HepG2 (cell line): ENCODE measurements around the gene CENPO. TPM values are rescaled to one million over a fixed set of nuclear protein-coding genes. Genes with fewer than 3 reads are reported as not detected.
A peak's percentile ranks its signal among the peaks of the same experiment; 100 is the strongest.

ENCODE experiments used
- ATF7 ChIP-seq, 2 experiments: fragments of 450-650 bp in 1 of 2; sonication (generic) in 1 of 2; formaldehyde crosslinking in 1 of 2; IDR thresholded peaks; 2 replicates each; pipeline versions ENCODE4 v1.4.0 to v1.6.1; 2016 to 2020; ENCODE audit warnings: antibody characterized with exemption in 1 of 2, mild to moderate bottlenecking in 1 of 2, missing genetic modification reagents in 1 of 2
- ESRRA ChIP-seq: sonication (generic); formaldehyde crosslinking; IDR thresholded peaks from 2 replicates; pipeline ENCODE4 v1.5.1; 2020; ENCODE audit warnings: mild to moderate bottlenecking, low read depth, missing genetic modification reagents
- GTF3A ChIP-seq: sonication (generic); formaldehyde crosslinking; conservative IDR thresholded peaks from 2 replicates; pipeline ENCODE4 v1.4.0; 2020; ENCODE audit warnings: mild to moderate bottlenecking, missing genetic modification reagents
- HIVEP1 ChIP-seq: sonication (generic); formaldehyde crosslinking; IDR thresholded peaks from 2 replicates; pipeline ENCODE4 v1.4.0; 2020; ENCODE audit warnings: mild to moderate bottlenecking, missing genetic modification reagents
- HMG20B ChIP-seq: conservative IDR thresholded peaks from 2 replicates; pipeline ENCODE4 v1.6.1; 2016; ENCODE audit warnings: missing genetic modification reagents, missing compliant biosample characterization
- JDP2 ChIP-seq: sonication (generic); formaldehyde crosslinking; IDR thresholded peaks from 2 replicates; pipeline ENCODE4 v1.8.1; 2022; ENCODE audit warnings: missing genetic modification reagents, borderline replicate concordance
- LCORL ChIP-seq, 2 experiments: fragments of 450-650 bp in 1 of 2; sonication (generic) in 1 of 2; formaldehyde crosslinking in 1 of 2; IDR thresholded peaks; 2 replicates each; pipeline versions ENCODE4 v1.5.0 to v1.6.1; 2017 to 2020; ENCODE audit warnings: antibody characterized with exemption in 1 of 2, missing genetic modification reagents in 1 of 2
- NCOA1 ChIP-seq: sonication (generic); formaldehyde crosslinking; IDR thresholded peaks from 2 replicates; pipeline ENCODE4 v1.9.0; 2021; ENCODE audit warnings: missing genetic modification reagents
- RAD51 ChIP-seq: fragments of 450-650 bp; IDR thresholded peaks from 2 replicates; pipeline ENCODE4 v1.6.1; 2016; ENCODE audit warnings: borderline replicate concordance
- SOX6 ChIP-seq, 2 experiments: fragments of 450-650 bp in 1 of 2; sonication (generic) in 1 of 2; formaldehyde crosslinking in 1 of 2; IDR thresholded peaks; 2 replicates each; pipeline versions ENCODE4 v1.4.0 to v1.6.1; 2017 to 2020; ENCODE audit warnings: antibody characterized with exemption in 1 of 2, mild to moderate bottlenecking in 1 of 2, missing genetic modification reagents in 1 of 2
- SRSF1 ChIP-seq: fragments of 200-400 bp; formaldehyde crosslinking; optimal IDR thresholded peaks from 2 replicates; pipeline ENCODE3; 2017; ENCODE audit warnings: mild to moderate bottlenecking, low read depth, low read length, moderate library complexity
- SUZ12 ChIP-seq: fragments of 150-350 bp; IDR thresholded peaks from 2 replicates; pipeline ENCODE4 v1.6.1; 2014; ENCODE audit warnings: low read depth, low read length
- ZFP37 ChIP-seq: sonication (generic); formaldehyde crosslinking; IDR thresholded peaks from 2 replicates; pipeline ENCODE4 v1.4.0; 2020; ENCODE audit warnings: missing genetic modification reagents, borderline replicate concordance
- ZNF251 ChIP-seq: sonication (generic); formaldehyde crosslinking; IDR thresholded peaks from 2 replicates; pipeline ENCODE4 v1.9.0; 2021; ENCODE audit warnings: mild to moderate bottlenecking, missing genetic modification reagents
- ZNF256 ChIP-seq: sonication (generic); formaldehyde crosslinking; conservative IDR thresholded peaks from 2 replicates; pipeline ENCODE4 v1.4.0; 2020; ENCODE audit warnings: missing genetic modification reagents
- ZNF296 ChIP-seq: sonication (generic); formaldehyde crosslinking; conservative IDR thresholded peaks from 2 replicates; pipeline ENCODE4 v1.5.0; 2020; ENCODE audit warnings: mild to moderate bottlenecking, missing genetic modification reagents
- ZNF326 ChIP-seq: sonication (generic); formaldehyde crosslinking; IDR thresholded peaks from 2 replicates; pipeline ENCODE4 v1.4.0; 2020; ENCODE audit warnings: missing genetic modification reagents, borderline replicate concordance
- ZNF331 ChIP-seq: sonication (generic); formaldehyde crosslinking; IDR thresholded peaks from 2 replicates; pipeline ENCODE4 v1.4.0; 2020; ENCODE audit warnings: missing genetic modification reagents
- ZNF563 ChIP-seq: sonication (generic); formaldehyde crosslinking; IDR thresholded peaks from 2 replicates; pipeline ENCODE4 v1.8.0; 2022; ENCODE audit warnings: mild to moderate bottlenecking, moderate library complexity, missing genetic modification reagents
- ZNF776 ChIP-seq: sonication (generic); formaldehyde crosslinking; IDR thresholded peaks from 2 replicates; pipeline ENCODE4 v1.4.0; 2020; ENCODE audit warnings: mild to moderate bottlenecking, missing genetic modification reagents
- polyA plus RNA-seq, 8 experiments: library from polyadenylated mRNA; depleted of rRNA in 3 of 8; stranded (reverse) in 7 of 8; unstranded in 1 of 8; fragments of >200 nt; fragmentation: Illumina TruSeq in 4 of 8; extraction: Trizol in 4 of 8; gene quantifications; 2 replicates each; pipeline versions ENCODE4 v1.2.1 to v1.2.3, GENCODE V29; 2011 to 2016; ENCODE audit warnings: low read depth in 4 of 8, missing spikeins in 1 of 8, mixed read lengths in 1 of 8; ENCODE audit not compliant: insufficient read depth in 1 of 8
- total RNA-seq, 5 experiments: library from RNA; depleted of rRNA; stranded (reverse); fragments of >200 nt; fragmentation: Illumina TruSeq; extraction: Trizol; gene quantifications; 2 replicates each; pipeline ENCODE4 v1.2.3, GENCODE V29; 2016; ENCODE audit warnings: low read depth in 1 of 5
- TF ChIP-seq, protein P1 (sequence below): sonication (generic); formaldehyde crosslinking; IDR thresholded peaks from 2 replicates; pipeline ENCODE4 v1.5.0; 2020; ENCODE audit warnings: mild to moderate bottlenecking, missing genetic modification reagents, borderline replicate concordance

CENPO gene
- total and polyA plus RNA-seq, 2 of the 13 experiments (the other 11 are each of a cell fraction or from before 2014, with no cell fraction given), result 19.7 to 35.5 TPM

DNA sequence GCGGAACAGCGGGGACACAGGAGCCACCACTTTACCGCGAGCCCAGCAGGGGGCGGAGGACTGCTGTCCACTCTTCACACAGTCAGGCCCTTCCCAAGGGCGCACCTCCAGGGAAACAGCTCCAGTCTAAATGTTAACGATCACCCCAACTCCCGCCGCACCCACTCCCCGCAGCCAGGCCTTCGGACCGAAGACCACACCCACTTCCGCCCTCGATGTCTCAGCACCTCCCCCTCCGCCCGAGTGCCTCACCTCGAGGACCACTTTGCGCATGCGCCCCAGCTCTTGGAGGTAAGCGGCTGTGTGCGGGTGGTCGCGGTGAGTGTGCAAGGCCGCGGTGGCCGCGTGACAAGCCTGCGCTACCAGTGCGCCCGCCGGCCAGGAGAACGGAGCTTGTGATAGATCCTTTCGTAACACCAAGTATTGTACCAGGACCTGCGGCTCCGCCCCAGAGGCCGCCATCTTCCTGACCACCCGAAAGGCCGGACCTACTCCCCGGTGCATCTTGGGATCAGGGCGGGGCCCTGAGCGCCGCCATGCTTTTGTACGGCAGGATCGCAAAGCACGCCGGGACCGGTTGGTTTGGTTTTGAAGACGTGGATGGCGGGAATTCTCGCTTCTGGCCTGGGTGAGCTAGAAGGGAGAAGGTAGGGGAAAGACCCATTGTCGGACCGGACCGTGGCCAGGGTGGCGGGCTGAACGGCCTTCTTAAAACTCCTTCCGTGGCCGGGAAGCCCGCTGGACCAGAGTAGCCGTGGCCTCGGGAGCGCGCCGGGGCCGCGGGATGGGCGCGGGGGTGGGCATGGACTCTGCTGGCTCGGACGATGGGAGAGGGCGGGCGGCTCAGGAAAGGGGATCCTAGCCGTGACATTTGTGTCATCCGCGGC is at the start of gene CENPO, which contains the start of gene PTRHD1 (continued):
- TF ChIP-seq SRSF1 (peak; percentile 83), SUZ12 (peak; percentile 85), ZNF776 (CRISPR knock-in tag) (peak; percentile 84), ZNF331 (peak; percentile 83), HIVEP1 (peak; percentile 88), RAD51 (no peak), ZNF296 (CRISPR knock-in tag) (no peak), SOX6 (IDR thresholded peaks at IDR 0.05) (no peak), SOX6 (CRISPR knock-in tag; IDR thresholded peaks at IDR 0.05) (peak; percentile 75), JDP2 (CRISPR knock-in tag) (0 out of 2 replicates have a peak, but pooled peaks have one; percentile 63), LCORL (IDR thresholded peaks at IDR 0.05) (peak; percentile 64; the same call in 1 of the 2 replicates), LCORL (CRISPR knock-in tag; IDR thresholded peaks at IDR 0.05) (peak; percentile 99), ZNF256 (CRISPR knock-in tag) (peak; percentile 88; the same call in 1 of the 2 replicates), ZFP37 (peak; percentile 56), NCOA1 (0 out of 2 replicates have a peak, but pooled peaks have one; percentile 58), ESRRA (CRISPR knock-in tag) (peak; percentile 76), ZNF326 (no peak), GTF3A (no peak), ZNF563 (CRISPR knock-in tag) (peak; percentile 69; the same call in 1 of the 2 replicates), ATF7 (IDR thresholded peaks at IDR 0.05) (no peak), ATF7 (CRISPR knock-in tag; IDR thresholded peaks at IDR 0.05) (peak; percentile 39; the same call in 1 of the 2 replicates), HMG20B (CRISPR knock-in tag) (no peak; the same call in 1 of the 2 replicates), ZNF251 (CRISPR knock-in tag) (no peak; the same call in 1 of the 2 replicates)
- TF ChIP-seq, protein P1, sequence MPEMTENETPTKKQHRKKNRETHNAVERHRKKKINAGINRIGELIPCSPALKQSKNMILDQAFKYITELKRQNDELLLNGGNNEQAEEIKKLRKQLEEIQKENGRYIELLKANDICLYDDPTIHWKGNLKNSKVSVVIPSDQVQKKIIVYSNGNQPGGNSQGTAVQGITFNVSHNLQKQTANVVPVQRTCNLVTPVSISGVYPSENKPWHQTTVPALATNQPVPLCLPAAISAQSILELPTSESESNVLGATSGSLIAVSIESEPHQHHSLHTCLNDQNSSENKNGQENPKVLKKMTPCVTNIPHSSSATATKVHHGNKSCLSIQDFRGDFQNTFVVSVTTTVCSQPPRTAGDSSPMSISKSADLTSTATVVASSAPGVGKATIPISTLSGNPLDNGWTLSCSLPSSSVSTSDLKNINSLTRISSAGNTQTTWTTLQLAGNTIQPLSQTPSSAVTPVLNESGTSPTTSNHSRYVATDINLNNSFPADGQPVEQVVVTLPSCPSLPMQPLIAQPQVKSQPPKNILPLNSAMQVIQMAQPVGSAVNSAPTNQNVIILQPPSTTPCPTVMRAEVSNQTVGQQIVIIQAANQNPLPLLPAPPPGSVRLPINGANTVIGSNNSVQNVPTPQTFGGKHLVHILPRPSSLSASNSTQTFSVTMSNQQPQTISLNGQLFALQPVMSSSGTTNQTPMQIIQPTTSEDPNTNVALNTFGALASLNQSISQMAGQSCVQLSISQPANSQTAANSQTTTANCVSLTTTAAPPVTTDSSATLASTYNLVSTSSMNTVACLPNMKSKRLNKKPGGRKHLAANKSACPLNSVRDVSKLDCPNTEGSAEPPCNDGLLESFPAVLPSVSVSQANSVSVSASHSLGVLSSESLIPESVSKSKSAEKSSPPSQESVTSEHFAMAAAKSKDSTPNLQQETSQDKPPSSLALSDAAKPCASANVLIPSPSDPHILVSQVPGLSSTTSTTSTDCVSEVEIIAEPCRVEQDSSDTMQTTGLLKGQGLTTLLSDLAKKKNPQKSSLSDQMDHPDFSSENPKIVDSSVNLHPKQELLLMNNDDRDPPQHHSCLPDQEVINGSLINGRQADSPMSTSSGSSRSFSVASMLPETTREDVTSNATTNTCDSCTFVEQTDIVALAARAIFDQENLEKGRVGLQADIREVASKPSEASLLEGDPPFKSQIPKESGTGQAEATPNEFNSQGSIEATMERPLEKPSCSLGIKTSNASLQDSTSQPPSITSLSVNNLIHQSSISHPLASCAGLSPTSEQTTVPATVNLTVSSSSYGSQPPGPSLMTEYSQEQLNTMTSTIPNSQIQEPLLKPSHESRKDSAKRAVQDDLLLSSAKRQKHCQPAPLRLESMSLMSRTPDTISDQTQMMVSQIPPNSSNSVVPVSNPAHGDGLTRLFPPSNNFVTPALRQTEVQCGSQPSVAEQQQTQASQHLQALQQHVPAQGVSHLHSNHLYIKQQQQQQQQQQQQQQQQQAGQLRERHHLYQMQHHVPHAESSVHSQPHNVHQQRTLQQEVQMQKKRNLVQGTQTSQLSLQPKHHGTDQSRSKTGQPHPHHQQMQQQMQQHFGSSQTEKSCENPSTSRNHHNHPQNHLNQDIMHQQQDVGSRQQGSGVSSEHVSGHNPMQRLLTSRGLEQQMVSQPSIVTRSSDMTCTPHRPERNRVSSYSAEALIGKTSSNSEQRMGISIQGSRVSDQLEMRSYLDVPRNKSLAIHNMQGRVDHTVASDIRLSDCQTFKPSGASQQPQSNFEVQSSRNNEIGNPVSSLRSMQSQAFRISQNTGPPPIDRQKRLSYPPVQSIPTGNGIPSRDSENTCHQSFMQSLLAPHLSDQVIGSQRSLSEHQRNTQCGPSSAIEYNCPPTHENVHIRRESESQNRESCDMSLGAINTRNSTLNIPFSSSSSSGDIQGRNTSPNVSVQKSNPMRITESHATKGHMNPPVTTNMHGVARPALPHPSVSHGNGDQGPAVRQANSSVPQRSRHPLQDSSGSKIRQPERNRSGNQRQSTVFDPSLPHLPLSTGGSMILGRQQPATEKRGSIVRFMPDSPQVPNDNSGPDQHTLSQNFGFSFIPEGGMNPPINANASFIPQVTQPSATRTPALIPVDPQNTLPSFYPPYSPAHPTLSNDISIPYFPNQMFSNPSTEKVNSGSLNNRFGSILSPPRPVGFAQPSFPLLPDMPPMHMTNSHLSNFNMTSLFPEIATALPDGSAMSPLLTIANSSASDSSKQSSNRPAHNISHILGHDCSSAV (CRISPR knock-in tag), result 0 out of 2 replicates have a peak, but pooled peaks have one; percentile 14
